ENCODE data around the gene FOXB2.
A peak's percentile ranks its signal among the peaks of the same experiment; 100 is the strongest.
"Not testable (repeated sequence)": the region's sequence is repeated elsewhere in the genome, so short reads cannot be mapped to it uniquely, and the experiment has no call there.

FOXB2 gene

GRCh38 chr9:77019236-77019925, at the start of gene FOXB2:
TSS of gene FOXB2 (plus strand) at chr9:77019655. CDS start at chr9:77019655, 0 bp downstream.
- no peak for DNase-seq

DNA sequence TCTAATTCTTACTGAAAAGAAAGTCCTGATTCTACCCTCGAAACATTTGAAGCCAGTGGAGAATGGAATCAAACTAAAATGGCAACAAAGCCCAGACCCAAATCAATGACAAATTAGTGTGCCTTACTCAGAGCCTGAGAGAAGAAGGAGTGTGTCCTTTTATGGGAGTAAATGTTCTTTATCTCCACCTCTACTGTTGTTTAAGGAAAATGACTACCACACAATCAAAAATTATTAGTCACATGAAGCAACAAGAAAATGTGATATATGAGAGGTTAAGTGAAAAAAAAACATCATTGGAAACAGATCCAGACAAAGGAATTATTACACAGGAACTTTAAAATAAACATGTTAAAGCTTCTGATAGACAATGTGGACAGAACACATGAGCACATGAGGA, 49.7 kb upstream of the FOXB2 start:
- no peak for DNase-seq

DNA sequence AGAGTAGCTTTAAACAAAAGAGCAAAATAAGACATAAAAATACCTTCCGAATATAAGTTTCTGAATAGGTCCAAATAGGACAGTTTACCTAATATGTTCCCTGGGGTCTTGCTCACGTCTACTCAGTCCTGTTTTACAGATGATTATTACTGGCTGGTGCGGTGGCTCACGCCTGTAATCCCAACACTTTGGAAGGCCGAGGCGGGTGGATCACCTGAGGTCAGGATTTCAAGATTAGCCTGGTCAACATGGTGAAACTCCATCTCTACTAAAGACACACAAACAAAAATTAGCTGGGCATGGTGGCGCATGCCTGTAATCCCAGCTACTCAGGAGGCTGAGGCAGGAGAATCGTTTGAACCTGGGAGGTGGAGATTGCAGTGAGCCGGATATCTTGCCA, 40.6 kb upstream of the FOXB2 start:
- DNase-seq: not testable (repeated sequence)

DNA sequence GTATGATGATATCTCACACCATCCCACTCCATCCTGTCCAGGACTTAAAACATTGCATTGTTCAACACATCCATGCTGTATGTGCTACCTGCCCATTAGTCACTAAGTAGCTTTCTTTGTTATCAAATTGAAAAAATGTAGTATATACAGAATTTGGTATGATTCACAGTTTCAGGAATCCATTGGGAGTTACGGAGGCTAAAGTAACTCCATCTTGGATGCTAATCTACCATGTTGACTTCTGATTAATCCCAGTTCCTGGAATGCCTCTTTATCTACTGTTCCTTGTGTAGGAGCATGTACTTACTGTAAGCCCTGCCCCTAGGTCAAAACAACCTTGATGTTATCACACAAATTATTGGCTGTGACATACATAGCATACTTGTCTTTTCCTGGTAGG, 38.9 kb upstream of the FOXB2 start:
- DNase-seq: no peak

- no peak for DNase-seq
Measured at GRCh38 chr9:76984486-76984885, 35.0 kb upstream of the FOXB2 start.

DNA sequence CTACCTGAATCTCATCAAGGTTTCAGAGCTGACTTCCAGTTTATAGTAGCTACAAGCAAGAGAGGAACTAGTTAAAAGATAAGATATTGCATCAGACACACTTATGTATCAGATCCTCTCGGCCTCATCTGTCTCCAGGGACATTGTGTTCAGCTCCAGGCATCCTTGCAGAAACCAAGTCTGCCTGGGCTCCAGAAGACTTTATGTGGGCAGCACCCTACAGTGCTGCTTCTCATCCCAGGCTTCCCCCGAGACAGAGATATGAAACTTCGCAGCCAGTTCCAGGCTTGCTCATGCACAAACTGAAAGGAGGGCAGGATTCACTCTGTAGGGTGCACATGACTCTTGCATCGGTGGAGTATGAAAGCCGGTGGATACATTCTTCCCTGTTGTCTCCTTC, 33.9 kb upstream of the FOXB2 start:
- no peak for DNase-seq

GRCh38 chr9:76987594-76988200, 31.8 kb upstream of the FOXB2 start:
- DNase-seq: peak; percentile 82

DNA sequence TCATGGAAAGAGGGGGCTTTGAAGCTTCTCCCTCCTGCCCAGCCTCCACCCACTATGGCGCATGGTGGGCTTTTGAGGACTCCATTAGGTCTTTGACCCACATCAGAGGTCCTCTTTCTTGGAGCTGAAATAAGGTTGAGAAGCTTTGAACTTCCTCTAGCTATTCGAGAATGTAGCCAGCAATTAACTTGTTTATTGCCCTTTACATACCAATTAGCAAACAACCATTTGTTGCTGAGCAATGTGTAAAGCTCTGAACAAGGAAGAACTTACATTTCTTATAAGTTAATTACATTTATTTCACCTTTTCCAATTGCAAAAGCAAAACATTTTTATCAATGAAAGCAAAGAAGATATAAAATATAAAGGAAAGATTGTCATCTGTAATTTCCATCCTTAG, 30.5 kb upstream of the FOXB2 start:
- no peak for DNase-seq

- no peak for DNase-seq
Measured at GRCh38 chr9:76989501-76989900, 30.0 kb upstream of the FOXB2 start.

- no peak for DNase-seq
Measured at GRCh38 chr9:76996700-76997099, 22.8 kb upstream of the FOXB2 start.

DNA sequence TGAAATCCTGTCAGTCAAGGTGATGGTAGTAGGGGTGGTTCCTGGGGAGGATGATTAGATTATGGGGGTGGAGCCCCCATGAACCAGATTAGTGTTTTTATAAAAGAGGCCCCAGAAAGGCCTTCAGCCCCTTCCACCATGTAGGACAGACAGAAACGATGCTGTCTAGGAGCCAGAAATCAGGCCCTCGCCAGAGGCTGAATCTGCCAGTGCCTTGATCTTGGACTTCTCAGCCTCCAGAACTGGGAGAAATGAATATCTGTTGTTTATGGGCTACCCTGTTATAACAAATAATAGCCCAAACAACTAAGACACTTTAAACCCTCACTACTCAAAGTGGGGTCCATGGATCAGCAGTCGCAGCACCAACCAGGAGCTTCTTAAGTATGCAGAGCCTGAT, 20.2 kb upstream of the FOXB2 start:
- no peak for DNase-seq

DNA sequence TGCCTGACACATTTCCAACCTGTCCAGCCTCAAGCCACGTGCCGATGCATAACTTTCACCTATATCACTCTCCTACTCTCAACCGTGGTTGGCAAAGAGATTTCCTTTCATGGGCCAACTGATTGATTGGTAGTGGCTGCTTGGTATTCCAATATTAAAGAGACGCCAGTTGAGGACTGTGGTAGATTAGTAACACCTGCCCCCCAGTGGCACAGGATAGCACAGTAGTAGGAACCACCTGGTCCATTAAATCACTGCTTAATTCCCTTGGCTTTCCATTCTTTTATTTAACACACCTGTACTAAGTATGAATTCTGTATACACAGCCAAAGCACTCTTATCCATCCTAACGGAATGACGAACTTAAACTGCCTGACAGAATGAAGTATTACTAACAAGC, 19.1 kb upstream of the FOXB2 start:
- no peak for DNase-seq

- no peak for DNase-seq
Measured at GRCh38 chr9:77003366-77003765, 16.1 kb upstream of the FOXB2 start.

- no peak for DNase-seq
Measured at GRCh38 chr9:77005216-77005615, 14.2 kb upstream of the FOXB2 start.

DNA sequence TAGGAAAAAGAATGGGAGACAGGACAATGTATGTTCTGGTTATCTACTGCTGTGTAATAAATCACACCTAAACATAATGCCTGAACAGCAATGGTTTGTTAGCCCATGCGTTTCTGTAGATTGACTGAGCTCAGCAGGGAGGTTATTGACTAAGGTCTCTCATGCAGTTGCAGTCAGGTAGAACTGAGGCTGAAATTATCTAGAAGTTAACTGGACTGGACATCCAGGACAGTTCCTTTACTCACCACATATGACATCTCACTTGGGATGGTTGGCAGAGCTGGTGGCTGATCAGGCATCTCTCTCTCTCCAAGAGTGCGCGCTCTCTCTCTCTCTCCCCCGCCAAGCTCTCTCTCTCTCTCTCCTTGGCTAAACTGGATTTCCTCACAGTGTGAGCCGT, 8.9 kb upstream of the FOXB2 start:
- DNase-seq: peak; percentile 31

GRCh38 chr9:77011973-77012821, 7.3 kb upstream of the FOXB2 start:
- DNase-seq: peak; percentile 52

DNA sequence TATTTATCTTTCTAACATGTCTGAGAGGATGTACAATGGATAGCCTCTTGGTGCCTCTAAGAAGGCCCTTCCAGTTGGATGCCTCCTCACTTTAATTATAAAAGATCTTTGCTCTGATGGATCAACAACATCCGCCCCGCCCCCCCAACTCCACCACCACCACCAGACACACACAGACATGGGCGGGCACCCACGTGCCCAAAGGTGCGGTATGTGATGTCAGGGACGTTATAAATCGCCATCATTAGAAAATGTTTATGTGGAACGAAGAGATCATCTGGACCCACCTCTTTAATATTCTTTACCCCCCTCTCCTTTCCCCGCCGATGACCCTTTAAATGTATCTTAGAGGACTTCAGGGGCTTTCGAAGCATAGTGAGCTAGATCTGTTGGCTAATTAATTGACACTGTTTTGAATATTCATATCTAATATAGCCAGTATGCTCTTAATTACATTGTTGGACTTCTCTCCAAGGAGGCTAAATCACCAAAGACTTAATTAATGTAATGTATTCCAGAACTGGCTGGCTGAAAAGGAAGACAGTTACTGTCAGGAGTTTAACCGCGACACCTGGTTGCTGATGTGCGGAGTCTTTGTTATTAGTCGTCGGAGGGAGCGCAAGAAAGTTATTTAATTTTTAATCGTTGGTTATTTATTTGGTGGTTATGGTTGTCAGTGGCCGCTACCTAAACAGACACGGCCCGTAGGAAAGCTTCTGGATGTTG, 6.1 kb upstream of the FOXB2 start:
- no peak for DNase-seq

DNA sequence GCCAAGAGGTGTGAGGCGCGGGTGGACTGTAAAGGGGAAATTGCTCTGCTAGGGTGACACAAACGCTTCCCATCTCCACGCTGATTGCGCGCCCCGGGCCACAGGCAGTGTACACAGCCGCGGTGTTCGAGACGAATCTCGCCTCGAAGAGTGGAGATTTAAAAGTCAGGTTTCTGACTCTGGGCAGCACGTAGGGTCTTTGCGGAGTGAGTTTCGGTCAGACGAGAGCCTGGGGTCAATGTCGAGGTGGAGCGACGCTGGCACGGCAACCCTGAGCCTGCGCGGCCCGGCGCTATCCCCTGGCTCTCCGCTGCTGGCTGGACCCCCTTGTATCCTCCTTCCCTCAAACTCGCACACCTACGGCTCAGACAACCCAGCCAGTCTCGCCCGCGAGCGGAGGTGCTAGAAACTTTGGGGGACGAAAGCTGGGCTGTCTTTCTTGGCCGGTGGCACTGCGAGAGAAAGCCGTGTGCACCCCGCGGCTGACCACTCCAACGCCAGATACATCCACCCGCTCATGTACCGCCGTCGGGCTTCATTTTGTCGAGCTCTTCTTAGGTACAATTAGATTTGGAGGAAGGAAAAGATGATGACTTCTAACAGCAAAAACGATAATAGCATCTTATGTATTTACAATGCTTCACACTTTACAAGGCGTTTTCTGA, 5.4 kb upstream of the FOXB2 start:
- no peak for DNase-seq

GRCh38 chr9:77014597-77015263, 4.7 kb upstream of the FOXB2 start:
- no peak for DNase-seq

DNA sequence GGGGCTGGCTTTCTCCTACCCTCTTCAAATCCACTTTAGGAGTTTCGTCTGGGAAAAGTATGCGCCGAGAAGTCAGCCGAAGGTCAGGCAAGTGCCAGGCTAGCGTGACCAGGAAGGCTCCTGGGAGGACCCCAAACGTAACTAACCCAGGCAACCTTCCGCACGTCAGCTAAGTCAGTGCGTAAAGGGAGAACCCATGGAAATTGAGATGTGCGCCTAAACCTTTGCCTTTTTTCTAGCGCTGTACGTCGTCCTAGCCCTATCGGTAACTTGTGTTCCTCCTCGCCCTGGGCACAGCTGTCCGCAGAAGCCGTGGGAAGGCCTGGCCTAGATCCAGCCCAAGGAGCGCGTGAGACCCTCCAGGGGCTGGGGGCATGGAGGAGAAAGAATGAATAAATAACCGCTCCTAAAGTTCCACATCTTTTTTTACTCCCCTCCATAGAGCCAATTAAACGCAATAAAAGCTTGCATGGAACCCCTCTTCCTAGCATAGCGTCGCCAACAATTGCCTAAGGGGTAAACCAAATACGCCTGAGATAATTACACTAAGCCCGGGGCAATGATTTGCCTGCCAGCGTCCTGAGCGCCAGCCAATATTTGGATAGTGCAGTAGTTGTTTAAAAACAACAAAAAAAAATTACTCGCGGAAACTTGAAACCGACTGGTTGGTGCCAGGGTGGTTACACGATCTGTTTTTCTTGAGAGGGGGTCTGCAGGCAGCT, 4.0 kb upstream of the FOXB2 start:
- DNase-seq: peak; percentile 50

DNA sequence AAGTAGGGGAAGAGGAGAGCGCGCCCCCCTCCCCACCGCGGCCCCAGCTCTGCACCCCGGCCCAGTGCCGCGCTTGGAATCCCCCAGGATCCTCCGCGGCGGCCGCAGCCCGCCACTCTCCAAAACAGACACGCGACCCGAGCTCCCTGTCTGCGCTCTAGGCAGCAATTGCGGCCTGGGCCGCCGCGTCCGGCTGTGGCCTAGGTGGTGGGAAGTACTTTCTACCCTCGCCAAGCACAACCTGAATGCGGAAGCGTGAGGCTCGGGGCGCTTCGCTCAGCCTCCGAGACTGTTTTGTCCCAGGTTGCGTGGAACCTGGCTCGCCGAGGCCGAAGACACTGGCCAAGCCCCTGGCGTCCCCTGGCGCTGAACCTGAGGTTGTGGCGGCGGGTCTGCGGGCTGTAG, 3.3 kb upstream of the FOXB2 start:
- no peak for DNase-seq
